Measurements from ENCODE around the gene DDA1. TPM values are rescaled to one million over a fixed set of nuclear protein-coding genes. Genes with fewer than 3 reads are reported as not detected.
A peak's percentile ranks its signal among the peaks of the same experiment; 100 is the strongest.
"Not testable (repeated sequence)": the region's sequence is repeated elsewhere in the genome, so short reads cannot be mapped to it uniquely, and the experiment has no call there.

Gene DDA1
- total RNA-seq, 1 experiment from 2014 or later = 42.8 TPM

DNA sequence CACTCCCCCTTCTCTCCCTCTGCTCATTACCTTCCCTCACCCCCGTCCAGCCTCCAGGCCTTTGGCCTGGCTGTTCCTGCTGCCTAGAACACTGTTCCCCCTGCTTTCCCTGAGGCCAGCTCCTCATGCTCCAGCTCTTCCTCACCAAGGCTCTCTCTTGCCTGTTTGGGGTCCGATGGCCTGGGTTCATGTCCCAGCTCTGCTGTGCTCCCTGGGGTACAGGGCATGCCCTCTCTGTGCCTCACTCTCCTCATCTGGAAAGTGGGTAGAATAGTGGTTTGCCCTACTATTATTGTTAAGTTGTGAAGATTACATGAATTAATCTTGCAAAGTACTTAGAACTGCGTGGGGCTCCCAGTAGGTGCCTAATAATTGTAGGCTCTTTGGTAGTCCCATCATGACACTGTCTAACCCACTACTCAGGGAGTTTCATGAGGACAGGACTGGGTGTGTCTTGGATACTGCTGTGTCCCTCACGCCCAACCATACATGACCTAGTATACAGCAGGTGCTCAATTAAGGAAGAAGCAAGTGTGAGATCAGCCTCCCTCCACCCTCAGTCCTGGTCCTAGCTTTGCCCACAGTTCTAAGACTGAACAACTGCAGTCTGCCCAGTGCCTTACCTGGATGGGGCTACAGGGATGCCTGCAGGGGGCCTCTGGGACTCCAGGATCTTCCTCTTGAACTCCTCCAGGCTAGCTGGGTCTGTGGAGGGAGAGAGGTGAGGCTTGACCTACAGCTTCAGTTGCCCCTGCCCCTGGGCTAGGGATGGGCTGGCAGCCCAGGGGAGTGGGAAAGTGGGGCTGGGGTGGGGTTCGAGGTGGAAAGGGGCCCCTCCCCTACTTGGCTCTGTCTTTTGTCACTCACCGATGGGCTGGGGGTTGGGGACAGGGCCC lies 50.8 kb downstream of the DDA1 start (continued):
- TF ChIP-seq, protein P1, sequence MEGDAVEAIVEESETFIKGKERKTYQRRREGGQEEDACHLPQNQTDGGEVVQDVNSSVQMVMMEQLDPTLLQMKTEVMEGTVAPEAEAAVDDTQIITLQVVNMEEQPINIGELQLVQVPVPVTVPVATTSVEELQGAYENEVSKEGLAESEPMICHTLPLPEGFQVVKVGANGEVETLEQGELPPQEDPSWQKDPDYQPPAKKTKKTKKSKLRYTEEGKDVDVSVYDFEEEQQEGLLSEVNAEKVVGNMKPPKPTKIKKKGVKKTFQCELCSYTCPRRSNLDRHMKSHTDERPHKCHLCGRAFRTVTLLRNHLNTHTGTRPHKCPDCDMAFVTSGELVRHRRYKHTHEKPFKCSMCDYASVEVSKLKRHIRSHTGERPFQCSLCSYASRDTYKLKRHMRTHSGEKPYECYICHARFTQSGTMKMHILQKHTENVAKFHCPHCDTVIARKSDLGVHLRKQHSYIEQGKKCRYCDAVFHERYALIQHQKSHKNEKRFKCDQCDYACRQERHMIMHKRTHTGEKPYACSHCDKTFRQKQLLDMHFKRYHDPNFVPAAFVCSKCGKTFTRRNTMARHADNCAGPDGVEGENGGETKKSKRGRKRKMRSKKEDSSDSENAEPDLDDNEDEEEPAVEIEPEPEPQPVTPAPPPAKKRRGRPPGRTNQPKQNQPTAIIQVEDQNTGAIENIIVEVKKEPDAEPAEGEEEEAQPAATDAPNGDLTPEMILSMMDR (IDR thresholded peaks at IDR 0.05) = no peak
- no peak for TF ChIP-seq RORB (CRISPR knock-in tag; IDR thresholded peaks at IDR 0.05)

DNA sequence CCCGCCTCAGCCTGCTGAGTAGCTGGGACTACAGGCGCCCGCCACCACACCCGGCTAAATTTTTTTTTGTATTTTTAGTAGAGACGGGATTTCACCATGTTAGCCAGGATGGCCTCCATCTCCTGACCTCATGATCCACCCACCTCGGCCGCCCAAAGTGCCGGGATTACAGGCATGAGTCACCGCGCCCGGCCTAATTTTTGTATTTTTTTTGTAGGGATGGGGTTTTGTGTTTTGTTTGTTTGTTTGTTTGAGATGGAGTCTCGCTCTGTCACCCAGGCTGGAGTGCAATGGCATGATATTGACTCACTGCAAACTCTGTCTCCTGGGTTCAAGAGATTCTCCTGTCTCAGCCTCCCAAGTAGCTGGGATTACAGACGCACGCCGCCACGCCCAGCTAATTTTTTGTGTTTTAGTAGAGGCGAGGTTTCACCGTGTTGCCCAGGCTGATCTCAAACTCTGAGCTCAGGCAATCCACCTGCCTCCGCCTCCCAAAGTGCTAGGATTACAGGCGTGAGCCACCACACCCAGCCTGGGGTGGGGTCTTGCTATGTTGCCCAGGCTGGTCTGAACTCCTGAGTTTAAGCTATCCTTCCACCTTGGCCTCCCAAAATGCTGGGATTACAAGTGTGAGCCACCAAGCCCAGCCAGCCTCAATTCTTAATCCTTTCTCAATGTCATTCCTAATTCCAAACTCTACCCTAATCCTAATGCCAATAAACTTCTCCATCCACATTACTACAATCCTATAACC lies 54.7 kb downstream of the DDA1 start:
- H3K4me3 Mint-ChIP-seq; H3K4me1 Mint-ChIP-seq; H3K9me3 Mint-ChIP-seq; DNase-seq (ENCODE audit: low spot score); H3K27me3 Mint-ChIP-seq (ENCODE audit: low read depth); H3K36me3 Mint-ChIP-seq; POLR2A ChIA-PET; ATAC-seq; H3K27ac Mint-ChIP-seq: not testable (repeated sequence)
- CTCF ChIA-PET = interaction anchor here (0.7 to 1.0 kb wide), 2 partner anchors 17 to 36 kb away, joined by 3 read pairs; no protein-coding TSS in a partner anchor
- TF ChIP-seq ZNF121 (CRISPR knock-in tag; IDR thresholded peaks at IDR 0.05) = peak; percentile 52; the same call in 1 of the 2 replicates

DNA sequence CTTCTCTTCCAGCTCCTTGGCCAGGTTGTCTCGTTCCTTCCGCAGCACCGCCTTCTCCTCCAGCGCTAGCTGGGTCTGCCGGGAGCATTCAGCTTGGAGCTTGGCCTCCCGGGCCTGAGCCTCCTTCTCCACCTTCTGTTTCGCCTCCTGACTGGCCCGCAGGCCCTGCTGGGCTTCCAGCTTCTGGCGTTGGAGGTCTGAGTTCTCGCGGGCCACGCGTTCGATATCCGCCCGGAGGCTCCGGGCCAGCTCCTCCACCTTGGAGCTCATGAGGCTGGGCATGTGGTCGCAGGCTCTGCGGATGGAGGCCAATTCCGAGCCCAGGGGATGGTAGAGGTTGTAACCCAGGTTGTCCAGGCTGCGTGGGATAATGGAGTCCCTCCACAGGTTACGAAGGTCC lies 56.0 kb downstream of the DDA1 start:
- DNase-seq (ENCODE audit: low spot score) = no peak
- CTCF ChIA-PET = interaction anchor here (0.9 to 1.7 kb wide), 4 partner anchors 10 to 131 kb away, joined by 3 to 8 read pairs (median 4); no protein-coding TSS in a partner anchor
- H3K36me3 Mint-ChIP-seq = no peaks in the 10 kb centered on the region
- TF ChIP-seq, protein P2, sequence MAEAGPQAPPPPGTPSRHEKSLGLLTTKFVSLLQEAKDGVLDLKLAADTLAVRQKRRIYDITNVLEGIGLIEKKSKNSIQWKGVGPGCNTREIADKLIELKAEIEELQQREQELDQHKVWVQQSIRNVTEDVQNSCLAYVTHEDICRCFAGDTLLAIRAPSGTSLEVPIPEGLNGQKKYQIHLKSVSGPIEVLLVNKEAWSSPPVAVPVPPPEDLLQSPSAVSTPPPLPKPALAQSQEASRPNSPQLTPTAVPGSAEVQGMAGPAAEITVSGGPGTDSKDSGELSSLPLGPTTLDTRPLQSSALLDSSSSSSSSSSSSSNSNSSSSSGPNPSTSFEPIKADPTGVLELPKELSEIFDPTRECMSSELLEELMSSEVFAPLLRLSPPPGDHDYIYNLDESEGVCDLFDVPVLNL (CRISPR knock-in tag; IDR thresholded peaks at IDR 0.05; ENCODE audit: borderline replicate concordance, low read depth) = no peak
- TF ChIP-seq TEAD1 (CRISPR knock-in tag; IDR thresholded peaks at IDR 0.05) (no peak), RORB (CRISPR knock-in tag; IDR thresholded peaks at IDR 0.05) (no peak), MYBL2 (CRISPR knock-in tag; IDR thresholded peaks at IDR 0.05) (no peak), EMX1 (CRISPR knock-in tag; IDR thresholded peaks at IDR 0.05) (no peak), ZNF263 (CRISPR knock-in tag; IDR thresholded peaks at IDR 0.05; ENCODE audit: low read depth) (no peak), PRRX2 (CRISPR knock-in tag; IDR thresholded peaks at IDR 0.05) (no peak), ETV6 (CRISPR knock-in tag; IDR thresholded peaks at IDR 0.05) (no peak), ATF1 (CRISPR knock-in tag; IDR thresholded peaks at IDR 0.05) (no peak), NR1H2 (CRISPR knock-in tag; IDR thresholded peaks at IDR 0.05) (no peak)
- TF ChIP-seq, protein P3, sequence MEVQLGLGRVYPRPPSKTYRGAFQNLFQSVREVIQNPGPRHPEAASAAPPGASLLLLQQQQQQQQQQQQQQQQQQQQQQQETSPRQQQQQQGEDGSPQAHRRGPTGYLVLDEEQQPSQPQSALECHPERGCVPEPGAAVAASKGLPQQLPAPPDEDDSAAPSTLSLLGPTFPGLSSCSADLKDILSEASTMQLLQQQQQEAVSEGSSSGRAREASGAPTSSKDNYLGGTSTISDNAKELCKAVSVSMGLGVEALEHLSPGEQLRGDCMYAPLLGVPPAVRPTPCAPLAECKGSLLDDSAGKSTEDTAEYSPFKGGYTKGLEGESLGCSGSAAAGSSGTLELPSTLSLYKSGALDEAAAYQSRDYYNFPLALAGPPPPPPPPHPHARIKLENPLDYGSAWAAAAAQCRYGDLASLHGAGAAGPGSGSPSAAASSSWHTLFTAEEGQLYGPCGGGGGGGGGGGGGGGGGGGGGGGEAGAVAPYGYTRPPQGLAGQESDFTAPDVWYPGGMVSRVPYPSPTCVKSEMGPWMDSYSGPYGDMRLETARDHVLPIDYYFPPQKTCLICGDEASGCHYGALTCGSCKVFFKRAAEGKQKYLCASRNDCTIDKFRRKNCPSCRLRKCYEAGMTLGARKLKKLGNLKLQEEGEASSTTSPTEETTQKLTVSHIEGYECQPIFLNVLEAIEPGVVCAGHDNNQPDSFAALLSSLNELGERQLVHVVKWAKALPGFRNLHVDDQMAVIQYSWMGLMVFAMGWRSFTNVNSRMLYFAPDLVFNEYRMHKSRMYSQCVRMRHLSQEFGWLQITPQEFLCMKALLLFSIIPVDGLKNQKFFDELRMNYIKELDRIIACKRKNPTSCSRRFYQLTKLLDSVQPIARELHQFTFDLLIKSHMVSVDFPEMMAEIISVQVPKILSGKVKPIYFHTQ (CRISPR knock-in tag; IDR thresholded peaks at IDR 0.05) = no peak
- TF ChIP-seq, protein P4, sequence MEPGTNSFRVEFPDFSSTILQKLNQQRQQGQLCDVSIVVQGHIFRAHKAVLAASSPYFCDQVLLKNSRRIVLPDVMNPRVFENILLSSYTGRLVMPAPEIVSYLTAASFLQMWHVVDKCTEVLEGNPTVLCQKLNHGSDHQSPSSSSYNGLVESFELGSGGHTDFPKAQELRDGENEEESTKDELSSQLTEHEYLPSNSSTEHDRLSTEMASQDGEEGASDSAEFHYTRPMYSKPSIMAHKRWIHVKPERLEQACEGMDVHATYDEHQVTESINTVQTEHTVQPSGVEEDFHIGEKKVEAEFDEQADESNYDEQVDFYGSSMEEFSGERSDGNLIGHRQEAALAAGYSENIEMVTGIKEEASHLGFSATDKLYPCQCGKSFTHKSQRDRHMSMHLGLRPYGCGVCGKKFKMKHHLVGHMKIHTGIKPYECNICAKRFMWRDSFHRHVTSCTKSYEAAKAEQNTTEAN (CRISPR knock-in tag; IDR thresholded peaks at IDR 0.05) = no peak
- TF ChIP-seq, protein P1 (IDR thresholded peaks at IDR 0.05) = no peak
- TF ChIP-seq, protein P5, sequence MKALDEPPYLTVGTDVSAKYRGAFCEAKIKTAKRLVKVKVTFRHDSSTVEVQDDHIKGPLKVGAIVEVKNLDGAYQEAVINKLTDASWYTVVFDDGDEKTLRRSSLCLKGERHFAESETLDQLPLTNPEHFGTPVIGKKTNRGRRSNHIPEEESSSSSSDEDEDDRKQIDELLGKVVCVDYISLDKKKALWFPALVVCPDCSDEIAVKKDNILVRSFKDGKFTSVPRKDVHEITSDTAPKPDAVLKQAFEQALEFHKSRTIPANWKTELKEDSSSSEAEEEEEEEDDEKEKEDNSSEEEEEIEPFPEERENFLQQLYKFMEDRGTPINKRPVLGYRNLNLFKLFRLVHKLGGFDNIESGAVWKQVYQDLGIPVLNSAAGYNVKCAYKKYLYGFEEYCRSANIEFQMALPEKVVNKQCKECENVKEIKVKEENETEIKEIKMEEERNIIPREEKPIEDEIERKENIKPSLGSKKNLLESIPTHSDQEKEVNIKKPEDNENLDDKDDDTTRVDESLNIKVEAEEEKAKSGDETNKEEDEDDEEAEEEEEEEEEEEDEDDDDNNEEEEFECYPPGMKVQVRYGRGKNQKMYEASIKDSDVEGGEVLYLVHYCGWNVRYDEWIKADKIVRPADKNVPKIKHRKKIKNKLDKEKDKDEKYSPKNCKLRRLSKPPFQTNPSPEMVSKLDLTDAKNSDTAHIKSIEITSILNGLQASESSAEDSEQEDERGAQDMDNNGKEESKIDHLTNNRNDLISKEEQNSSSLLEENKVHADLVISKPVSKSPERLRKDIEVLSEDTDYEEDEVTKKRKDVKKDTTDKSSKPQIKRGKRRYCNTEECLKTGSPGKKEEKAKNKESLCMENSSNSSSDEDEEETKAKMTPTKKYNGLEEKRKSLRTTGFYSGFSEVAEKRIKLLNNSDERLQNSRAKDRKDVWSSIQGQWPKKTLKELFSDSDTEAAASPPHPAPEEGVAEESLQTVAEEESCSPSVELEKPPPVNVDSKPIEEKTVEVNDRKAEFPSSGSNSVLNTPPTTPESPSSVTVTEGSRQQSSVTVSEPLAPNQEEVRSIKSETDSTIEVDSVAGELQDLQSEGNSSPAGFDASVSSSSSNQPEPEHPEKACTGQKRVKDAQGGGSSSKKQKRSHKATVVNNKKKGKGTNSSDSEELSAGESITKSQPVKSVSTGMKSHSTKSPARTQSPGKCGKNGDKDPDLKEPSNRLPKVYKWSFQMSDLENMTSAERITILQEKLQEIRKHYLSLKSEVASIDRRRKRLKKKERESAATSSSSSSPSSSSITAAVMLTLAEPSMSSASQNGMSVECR (CRISPR knock-in tag; IDR thresholded peaks at IDR 0.05; ENCODE audit: borderline replicate concordance) = no peak

More for the DNA sequence above, 56.0 kb downstream of the DDA1 start:
- H3K27ac Mint-ChIP-seq = no peak overlapping the region
- peaks cover 4% of the 10 kb centered on the region; the same call in 1 of the 2 replicates for H3K4me1 Mint-ChIP-seq
- POLR2A ChIA-PET = no interaction called here
- no peak for ATAC-seq
- H3K27me3 Mint-ChIP-seq (ENCODE audit: low read depth) = peaks cover 6% of the 10 kb centered on the region
- H3K9me3 Mint-ChIP-seq = no peaks in the 10 kb centered on the region
- H3K4me3 Mint-ChIP-seq = no peak overlapping the region
